Kidney epithelial cell (primary cell): ENCODE results near the gene COPG2. TPM values are rescaled to one million over a fixed set of nuclear protein-coding genes. Genes with fewer than 3 reads are reported as not detected.

Experiments
- DNase-seq: peaks from one replicate; pipeline ENCODE4 v3.0.0-alpha.2; 2010; ENCODE audit warnings: low read depth
- H3K27me3 ChIP-seq: 2 replicates; pipeline ENCODE4 v1.6.0; 2011; ENCODE audit warnings: low read length; ENCODE audit not compliant: control insufficient read depth, insufficient read depth
- H3K36me3 ChIP-seq: 2 replicates; pipeline ENCODE4 v1.5.1; 2011; ENCODE audit warnings: low read length; ENCODE audit not compliant: control insufficient read depth, insufficient read depth
- H3K4me3 ChIP-seq: 2 replicates; pipeline ENCODE4 v1.5.1; 2011; ENCODE audit warnings: low read depth, mild to moderate bottlenecking, control low read depth, low read length
- CTCF ChIP-seq: IDR thresholded peaks from 2 replicates; pipeline ENCODE4 v1.5.1; 2011; ENCODE audit warnings: mild to moderate bottlenecking, moderate library complexity, low read length, control low read depth, inconsistent platforms; ENCODE audit not compliant: insufficient read depth, poor library complexity, severe bottlenecking
- total RNA-seq: library from RNA; depleted of rRNA; stranded (reverse); fragments of >200 nt; gene quantifications from 2 replicates; pipeline ENCODE4 v1.2.3, GENCODE V29; 2015

COPG2 gene
- total RNA-seq, 1 donor from 2014 or later = 37.9 TPM

GRCh38 chr7:130473289-130473688 is 195.3 kb downstream of the COPG2 start:
- no peak overlapping the region for H3K4me3 ChIP-seq
- no peaks in the 10 kb centered on the region for H3K27me3 ChIP-seq
- TF ChIP-seq CTCF = no peak
- no peak for DNase-seq
- no peaks in the 10 kb centered on the region for H3K36me3 ChIP-seq

GRCh38 chr7:130471974-130472373 is 196.6 kb downstream of the COPG2 start:
- Histone ChIP-seq H3K4me3 (no peak overlapping the region), H3K36me3 (no peaks in the 10 kb centered on the region), H3K27me3 (no peaks in the 10 kb centered on the region)
- no peak for TF ChIP-seq CTCF
- no peak for DNase-seq

- no peak for TF ChIP-seq CTCF
Measured at GRCh38 chr7:130468612-130469011, 199.9 kb downstream of the COPG2 start.

GRCh38 chr7:130463553-130464434 is 204.8 kb downstream of the COPG2 start:
- no peak overlapping the region for H3K4me3 ChIP-seq
- DNase-seq = no peak
- no peaks in the 10 kb centered on the region for H3K27me3 ChIP-seq
- no peaks in the 10 kb centered on the region for H3K36me3 ChIP-seq
- no peak for TF ChIP-seq CTCF

More at GRCh38 chr7:130468612-130469011, 199.9 kb downstream of the COPG2 start:
- no peak for DNase-seq
- no peaks in the 10 kb centered on the region for H3K36me3 ChIP-seq
- H3K27me3 ChIP-seq = no peaks in the 10 kb centered on the region
- no peak overlapping the region for H3K4me3 ChIP-seq

GRCh38 chr7:130461272-130461671 is 207.3 kb downstream of the COPG2 start:
- DNase-seq = no peak
- H3K36me3 ChIP-seq = no peaks in the 10 kb centered on the region
- no peak for TF ChIP-seq CTCF
- no peaks in the 10 kb centered on the region for H3K27me3 ChIP-seq
- no peak overlapping the region for H3K4me3 ChIP-seq
